Hematopoietic multipotent progenitor cell (in vitro differentiated cells): Measurements from ENCODE around the gene PPP2R5E. TPM values are rescaled to one million over a fixed set of nuclear protein-coding genes. Genes with fewer than 3 reads are reported as not detected.

Source experiments
- small RNA-seq: library from RNA; depleted of rRNA; stranded (forward); fragments of <200 nt; gene quantifications from one replicate; pipeline ENCODE3, GENCODE V24; 2012
- total RNA-seq: library from RNA; depleted of rRNA; stranded (reverse); fragments of >200 nt; gene quantifications from one replicate; pipeline ENCODE4 v1.2.3, GENCODE V29; 2012

The PPP2R5E gene
- total RNA-seq, 1 donor: 6.7 TPM

Small RNAs within 50 kb of the gene (small RNA-seq; reads per million reads assigned to genes)
- not detected for gene RF00601

Other genes with a start within 250 kb of the PPP2R5E start
- not detected for gene GPHB5, start 224.4 kb downstream of the PPP2R5E start, total RNA-seq
- 4.8 TPM for gene WDR89, start 98.5 kb upstream of the PPP2R5E start, total RNA-seq
- 15.1 TPM for gene SGPP1, start 184.7 kb upstream of the PPP2R5E start, total RNA-seq